Neural crest cell (in vitro differentiated cells): ENCODE results near the gene ADAMTS2. TPM values are rescaled to one million over a fixed set of nuclear protein-coding genes. Genes with fewer than 3 reads are reported as not detected.

Experiments
- DNase-seq: peaks from one replicate; pipeline ENCODE4 v3.0.0; 2021; ENCODE audit warnings: low read depth, mixed read lengths, low spot score
- H3K27ac Mint-ChIP-seq: one replicate; pipeline ENCODE4 v1.8.0; 2021; ENCODE audit warnings: mild to moderate bottlenecking, mixed read lengths; ENCODE audit not compliant: unreplicated experiment
- H3K27me3 Mint-ChIP-seq: 2 replicates; pipeline ENCODE4 v1.8.0; 2021; ENCODE audit warnings: low read depth, mild to moderate bottlenecking, mixed read lengths
- H3K36me3 Mint-ChIP-seq: 2 replicates; pipeline ENCODE4 v1.8.0; 2021; ENCODE audit warnings: low read depth, mild to moderate bottlenecking, mixed read lengths
- H3K4me1 Mint-ChIP-seq: 2 replicates; pipeline ENCODE4 v1.8.0; 2021; ENCODE audit warnings: mixed read lengths
- H3K4me3 Mint-ChIP-seq: one replicate; pipeline ENCODE4 v1.8.0; 2021; ENCODE audit warnings: mild to moderate bottlenecking, mixed read lengths
- H3K9me3 Mint-ChIP-seq: 2 replicates; pipeline ENCODE4 v1.8.0; 2021; ENCODE audit warnings: mixed read lengths
- CTCF ChIP-seq: fragments of 200-600 bp; sonication (generic); conservative IDR thresholded peaks from 2 replicates; pipeline ENCODE4 v1.5.0; 2021; ENCODE audit warnings: antibody characterized with exemption, mild to moderate bottlenecking
- total RNA-seq: library from RNA; stranded (reverse); gene quantifications from 2 replicates; pipeline ENCODE4 v1.2.1, GENCODE V29; 2021

Gene ADAMTS2
- total RNA-seq, 1 donor from 2014 or later: 1.5 TPM

DNA sequence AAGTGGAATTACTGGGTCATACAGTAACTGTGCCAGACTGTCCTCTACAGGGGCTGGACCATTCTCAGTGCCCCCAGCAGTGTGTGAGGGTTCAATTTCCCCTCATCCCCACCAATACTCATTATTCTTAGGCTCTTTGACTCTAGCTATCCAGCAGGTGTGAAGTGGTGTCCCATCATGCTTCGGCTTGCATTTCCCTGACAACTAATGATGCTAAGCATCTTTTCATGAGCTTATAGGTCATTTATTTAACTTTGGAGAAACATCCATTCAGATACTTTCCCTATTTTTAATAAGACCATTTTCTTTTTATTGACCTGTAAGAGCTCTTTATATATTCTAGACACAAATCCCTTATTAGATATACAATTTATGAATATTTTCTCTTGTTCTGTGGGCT lies 63.6 kb downstream of the ADAMTS2 start:
- Mint-ChIP-seq H3K4me3 (no peak overlapping the region), H3K4me1 (peaks cover 22% of the 10 kb centered on the region), H3K36me3 (no peaks in the 10 kb centered on the region), H3K27ac (no peak overlapping the region), H3K9me3 (peaks cover 5% of the 10 kb centered on the region), H3K27me3 (no peaks in the 10 kb centered on the region)
- TF ChIP-seq CTCF: no peak
- DNase-seq: no peak

GRCh38 chr5:179280095-179280490 lies 65.2 kb downstream of the ADAMTS2 start:
- H3K4me1 Mint-ChIP-seq: peaks cover 23% of the 10 kb centered on the region
- no peaks in the 10 kb centered on the region for H3K27me3 Mint-ChIP-seq
- H3K27ac Mint-ChIP-seq: no peak overlapping the region
- no peaks in the 10 kb centered on the region for H3K36me3 Mint-ChIP-seq
- DNase-seq: no peak
- no peak overlapping the region for H3K4me3 Mint-ChIP-seq
- peaks cover 5% of the 10 kb centered on the region for H3K9me3 Mint-ChIP-seq
- no peak for TF ChIP-seq CTCF

DNA sequence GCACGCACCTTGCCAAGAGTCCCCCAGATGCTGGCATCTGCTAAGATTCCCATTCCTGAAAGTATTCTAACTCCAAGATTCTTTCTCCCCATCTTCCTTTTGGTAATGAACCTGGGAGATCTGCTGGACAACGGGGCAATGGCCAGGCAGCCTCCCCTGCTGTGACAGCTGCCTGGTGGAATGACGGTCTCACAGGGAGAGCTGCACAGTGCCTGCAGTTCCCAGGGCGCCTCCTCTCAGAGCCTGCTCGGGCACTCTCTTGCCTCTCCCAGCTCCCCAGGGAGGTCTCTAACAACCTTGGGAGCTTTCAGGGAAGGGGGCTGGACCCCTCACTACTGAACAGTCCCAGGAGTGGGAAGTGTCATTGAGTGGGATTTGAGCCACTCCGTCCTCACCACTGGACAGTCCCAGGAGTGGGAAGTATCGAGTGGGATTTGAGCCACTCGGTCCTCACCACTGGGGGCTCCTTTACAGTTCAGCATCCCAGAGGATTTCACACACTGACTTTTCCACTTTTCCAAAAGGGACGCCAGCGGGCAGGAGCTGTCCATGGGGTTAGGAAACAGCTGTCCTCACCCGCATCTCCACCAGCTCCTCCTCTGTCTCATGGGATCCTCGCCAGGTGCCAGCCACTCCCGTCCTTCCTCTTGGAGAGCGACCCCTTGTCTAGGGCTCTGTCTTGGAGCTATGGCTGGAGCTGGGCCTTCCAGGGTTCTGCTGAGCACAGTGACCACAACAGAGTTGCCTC lies 65.7 kb downstream of the ADAMTS2 start:
- no peaks in the 10 kb centered on the region for H3K27me3 Mint-ChIP-seq
- no peak overlapping the region for H3K4me3 Mint-ChIP-seq
- no peak for DNase-seq
- no peak overlapping the region for H3K27ac Mint-ChIP-seq
- TF ChIP-seq CTCF: no peak
- H3K9me3 Mint-ChIP-seq: peaks cover 5% of the 10 kb centered on the region
- peaks cover 22% of the 10 kb centered on the region for H3K4me1 Mint-ChIP-seq
- H3K36me3 Mint-ChIP-seq: no peaks in the 10 kb centered on the region

DNA sequence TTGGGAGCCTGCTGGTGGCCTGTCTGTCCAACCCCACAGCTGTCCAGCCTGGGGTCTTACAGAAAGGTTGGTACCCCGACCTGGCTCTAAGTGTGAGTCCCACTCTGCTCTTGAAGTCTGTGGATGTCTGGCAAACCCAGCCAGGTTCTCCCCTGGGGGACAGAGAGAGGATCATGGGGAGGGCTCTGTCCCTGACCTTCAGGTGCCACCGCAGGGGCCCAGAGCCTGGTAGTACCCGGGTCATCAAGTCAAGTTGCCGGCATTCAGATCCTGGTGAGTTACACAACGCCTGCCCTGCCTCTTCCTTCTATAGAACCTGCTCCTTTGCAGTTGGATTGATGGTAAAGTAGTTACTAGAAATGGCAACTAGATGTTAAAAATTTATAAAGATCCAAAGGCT lies 66.7 kb downstream of the ADAMTS2 start:
- Mint-ChIP-seq H3K36me3 (no peaks in the 10 kb centered on the region), H3K9me3 (peaks cover 5% of the 10 kb centered on the region), H3K27me3 (no peaks in the 10 kb centered on the region), H3K4me1 (peaks cover 24% of the 10 kb centered on the region), H3K27ac (no peak overlapping the region), H3K4me3 (no peak overlapping the region)
- TF ChIP-seq CTCF: no peak
- no peak for DNase-seq

DNA sequence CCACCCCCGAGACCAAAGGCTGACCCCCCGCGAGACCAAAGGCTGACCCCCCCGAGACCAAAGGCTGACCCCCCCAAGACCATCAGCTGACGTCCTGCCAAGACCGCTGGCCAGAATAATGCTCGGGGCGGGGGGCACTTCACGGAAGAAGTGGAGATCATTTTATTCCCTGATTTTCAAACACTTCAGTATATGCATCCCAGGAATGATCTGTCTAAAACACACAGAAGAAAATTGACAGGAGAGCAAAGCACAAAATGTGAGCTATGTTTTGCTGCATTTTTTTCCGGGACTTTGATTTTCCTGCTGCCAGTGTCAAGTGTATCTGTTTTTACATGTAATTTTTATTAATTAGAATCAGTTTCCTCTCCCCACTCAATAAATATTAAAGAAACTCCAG lies 67.1 kb downstream of the ADAMTS2 start:
- H3K4me1 Mint-ChIP-seq: peaks cover 29% of the 10 kb centered on the region
- peaks cover 5% of the 10 kb centered on the region for H3K9me3 Mint-ChIP-seq
- no peaks in the 10 kb centered on the region for H3K36me3 Mint-ChIP-seq
- no peak overlapping the region for H3K27ac Mint-ChIP-seq
- no peak overlapping the region for H3K4me3 Mint-ChIP-seq
- DNase-seq: no peak
- no peak for TF ChIP-seq CTCF
- no peaks in the 10 kb centered on the region for H3K27me3 Mint-ChIP-seq
